Thyroid gland (tissue), 4 donors: Measurements from ENCODE around the gene MBD3L2B. TPM values are rescaled to one million over a fixed set of nuclear protein-coding genes. Genes with fewer than 3 reads are reported as not detected.

Experiments
- DNase-seq, 2 donors: peaks; one replicate each; pipeline ENCODE4 v3.0.0-alpha.2; 2019
- H3K27ac ChIP-seq, 3 donors: fragments of 200-600 bp; sonication (generic); 1 replicate in 2 of 3; 2 replicates in 1 of 3; pipeline ENCODE4 v1.5.1; 2016 to 2019; ENCODE audit warnings: mild to moderate bottlenecking in 1 of 3, moderate library complexity in 1 of 3
- H3K27me3 ChIP-seq: fragments of 200-600 bp; sonication (generic); one replicate; pipeline ENCODE4 v1.5.1; 2019
- H3K36me3 ChIP-seq, 2 donors: fragments of 200-600 bp; sonication (generic); one replicate each; pipeline ENCODE4 v1.5.1; 2016 to 2019
- H3K4me1 ChIP-seq, 2 donors: fragments of 200-600 bp; sonication (generic); one replicate each; pipeline ENCODE4 v1.5.1; 2017 to 2019
- H3K4me3 ChIP-seq, 3 donors: fragments of 200-600 bp; sonication (generic); replicated peaks in 1 of 3; 1 replicate in 2 of 3; 2 replicates in 1 of 3; pipeline ENCODE4 v1.5.1; 2016; ENCODE audit warnings: mild to moderate bottlenecking in 1 of 3
- H3K9me3 ChIP-seq: fragments of 200-600 bp; sonication (generic); one replicate; pipeline ENCODE4 v1.5.1; 2017
- POLR2A ChIP-seq, 2 donors: fragments of 450-650 bp; IDR thresholded peaks; one replicate each; pipeline ENCODE4 v1.6.1; 2017; ENCODE audit warnings: antibody characterized with exemption in 2 of 2, mild to moderate bottlenecking in 2 of 2, moderate library complexity in 1 of 2
- WGBS, 2 donors: methylation state at CpG; one replicate each; pipeline ENCODE4 v1.1.5; 2017; 5-methylcytosine and 5-hydroxymethylcytosine counted together
- intact Hi-C: fragments of 100-400 bp; cut with DNase I; formaldehyde crosslinking; loops from one replicate; pipeline ENCODE4 v1.15.1; 2023
- total RNA-seq, 4 donors: library from RNA; depleted of rRNA; stranded (reverse); fragments of >200 nt; gene quantifications; one replicate each; pipeline ENCODE4 v1.2.3, GENCODE V29; 2016
- TF ChIP-seq, protein P1 (sequence below), 6 experiments: fragments of 200-600 bp in 3 of 6; fragments of 450-650 bp in 3 of 6; sonication (generic) in 3 of 6; IDR thresholded peaks; one replicate each; pipeline ENCODE4 v1.5.1; 2016 to 2019; ENCODE audit warnings: antibody characterized with exemption in 6 of 6, mild to moderate bottlenecking in 2 of 6, inconsistent platforms in 1 of 6, moderate library complexity in 1 of 6

Gene MBD3L2B
- total RNA-seq, 4 donors from 2014 or later, result not detected

GRCh38 chr19:7000333-7000732 is 20.9 kb downstream of the MBD3L2B start:
- intact Hi-C loops, result no loop called here
- Histone ChIP-seq H3K27ac (no peak overlapping the region), H3K4me3 (no peak overlapping the region), H3K4me1 (no peaks in the 10 kb centered on the region), H3K27me3 (no peaks in the 10 kb centered on the region), H3K36me3 (no peaks in the 10 kb centered on the region), H3K9me3 (no peaks in the 10 kb centered on the region)
- no peak for DNase-seq
- TF ChIP-seq, protein P1, sequence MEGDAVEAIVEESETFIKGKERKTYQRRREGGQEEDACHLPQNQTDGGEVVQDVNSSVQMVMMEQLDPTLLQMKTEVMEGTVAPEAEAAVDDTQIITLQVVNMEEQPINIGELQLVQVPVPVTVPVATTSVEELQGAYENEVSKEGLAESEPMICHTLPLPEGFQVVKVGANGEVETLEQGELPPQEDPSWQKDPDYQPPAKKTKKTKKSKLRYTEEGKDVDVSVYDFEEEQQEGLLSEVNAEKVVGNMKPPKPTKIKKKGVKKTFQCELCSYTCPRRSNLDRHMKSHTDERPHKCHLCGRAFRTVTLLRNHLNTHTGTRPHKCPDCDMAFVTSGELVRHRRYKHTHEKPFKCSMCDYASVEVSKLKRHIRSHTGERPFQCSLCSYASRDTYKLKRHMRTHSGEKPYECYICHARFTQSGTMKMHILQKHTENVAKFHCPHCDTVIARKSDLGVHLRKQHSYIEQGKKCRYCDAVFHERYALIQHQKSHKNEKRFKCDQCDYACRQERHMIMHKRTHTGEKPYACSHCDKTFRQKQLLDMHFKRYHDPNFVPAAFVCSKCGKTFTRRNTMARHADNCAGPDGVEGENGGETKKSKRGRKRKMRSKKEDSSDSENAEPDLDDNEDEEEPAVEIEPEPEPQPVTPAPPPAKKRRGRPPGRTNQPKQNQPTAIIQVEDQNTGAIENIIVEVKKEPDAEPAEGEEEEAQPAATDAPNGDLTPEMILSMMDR (IDR thresholded peaks at IDR 0.05), result no peak
- 61 to 70% methylated on average over 3 of the region's 3 CpGs for WGBS, 2 donors

DNA sequence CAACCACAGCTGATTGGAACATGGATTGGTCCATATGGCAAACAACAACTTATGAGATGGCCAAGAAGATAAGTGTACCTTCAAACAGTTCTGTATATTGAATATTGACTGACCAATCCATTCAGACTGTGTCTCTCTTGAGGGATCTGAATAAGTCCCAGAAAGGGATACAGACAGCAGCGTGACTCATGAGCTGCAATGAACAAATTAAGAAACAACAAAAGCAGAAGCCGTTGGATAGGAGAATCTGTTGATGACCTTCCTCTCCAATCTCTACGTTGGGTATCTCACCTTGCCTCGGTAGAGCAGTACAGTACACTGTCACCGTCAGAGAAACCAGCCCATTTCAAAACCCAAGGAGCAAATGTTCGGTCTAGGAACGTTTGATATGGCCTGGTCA is 21.3 kb downstream of the MBD3L2B start:
- Histone ChIP-seq H3K4me3 (no peak overlapping the region), H3K27me3 (no peaks in the 10 kb centered on the region), H3K9me3 (no peaks in the 10 kb centered on the region), H3K4me1 (no peaks in the 10 kb centered on the region), H3K27ac (no peak overlapping the region), H3K36me3 (no peaks in the 10 kb centered on the region)
- no peak for TF ChIP-seq POLR2A (IDR thresholded peaks at IDR 0.05)
- TF ChIP-seq, protein P1 (IDR thresholded peaks at IDR 0.05), result no peak
- no peak for DNase-seq
- intact Hi-C loops, result no loop called here
- WGBS, 2 donors, result 73% methylated on average over 7 of the region's 7 CpGs

GRCh38 chr19:6997679-6998445 is 23.4 kb downstream of the MBD3L2B start:
- Histone ChIP-seq H3K4me3 (no peak overlapping the region), H3K4me1 (no peaks in the 10 kb centered on the region), H3K9me3 (no peaks in the 10 kb centered on the region), H3K27ac (no peak overlapping the region), H3K27me3 (no peaks in the 10 kb centered on the region), H3K36me3 (no peaks in the 10 kb centered on the region)
- no peak for TF ChIP-seq POLR2A (IDR thresholded peaks at IDR 0.05)
- TF ChIP-seq, protein P1 (IDR thresholded peaks at IDR 0.05), result no peak
- 87 to 88% methylated on average over 15 of the region's 15 CpGs for WGBS, 2 donors
- intact Hi-C loops, result no loop called here
- no peak for DNase-seq

GRCh38 chr19:6996810-6997209 is 24.4 kb downstream of the MBD3L2B start:
- TF ChIP-seq POLR2A (IDR thresholded peaks at IDR 0.05), result no peak
- TF ChIP-seq, protein P1 (IDR thresholded peaks at IDR 0.05), result no peak
- Histone ChIP-seq H3K27me3 (no peaks in the 10 kb centered on the region), H3K36me3 (no peaks in the 10 kb centered on the region), H3K27ac (no peak overlapping the region), H3K9me3 (no peaks in the 10 kb centered on the region), H3K4me3 (no peak overlapping the region), H3K4me1 (no peaks in the 10 kb centered on the region)
- DNase-seq, result no peak
- intact Hi-C loops, result no loop called here
- 64 to 67% methylated on average over 4 of the region's 4 CpGs for WGBS, 2 donors

- Histone ChIP-seq H3K9me3 (no peaks in the 10 kb centered on the region), H3K27me3 (no peaks in the 10 kb centered on the region), H3K27ac (no peak overlapping the region), H3K4me3 (no peak overlapping the region), H3K4me1 (no peaks in the 10 kb centered on the region), H3K36me3 (no peaks in the 10 kb centered on the region)
- DNase-seq, result no peak
- 71 to 82% methylated on average over 1 of the region's 1 CpG for WGBS, 2 donors
- TF ChIP-seq, protein P1 (IDR thresholded peaks at IDR 0.05), result no peak
- no peak for TF ChIP-seq POLR2A (IDR thresholded peaks at IDR 0.05)
- intact Hi-C loops, result no loop called here
Observed at GRCh38 chr19:6995054-6995453, 26.2 kb downstream of the MBD3L2B start.
